Midbrain (tissue), 1 donor: Measurements from ENCODE around the gene UBA6.
"Not testable (repeated sequence)": the region's sequence is repeated elsewhere in the genome, so short reads cannot be mapped to it uniquely, and the experiment has no call there.

Experiments used
- DNase-seq: peaks from one replicate; lab custom pipeline; 2025; lab: John Stamatoyannopoulos, UW

Gene UBA6

GRCh38 chr4:67700738-67701516 is at the start of gene UBA6:
Gene UBA6 (minus strand): TSS chr4:67701155. CDS start chr4:67701119, 36 bp downstream.
- DNase-seq: peak; percentile 96

- peak; percentile 1 for DNase-seq
These were observed 49.7 kb upstream of the UBA6 start for GRCh38 chr4:67750691-67751090.

- no peak for DNase-seq
These were observed 48.3 kb upstream of the UBA6 start for GRCh38 chr4:67749286-67749685.

- DNase-seq: peak; percentile 53
These were observed 46.0 kb upstream of the UBA6 start for GRCh38 chr4:67746797-67747495.

- no peak for DNase-seq
These were observed 43.8 kb upstream of the UBA6 start for GRCh38 chr4:67744561-67745283.

GRCh38 chr4:67743194-67743593 is 42.2 kb upstream of the UBA6 start:
- DNase-seq: no peak

- DNase-seq: no peak
These were observed 35.3 kb upstream of the UBA6 start for GRCh38 chr4:67736262-67736661.

GRCh38 chr4:67735325-67735724 is 34.4 kb upstream of the UBA6 start:
- no peak for DNase-seq

GRCh38 chr4:67730511-67730910 is 29.6 kb upstream of the UBA6 start:
- DNase-seq: not testable (repeated sequence)

- no peak for DNase-seq
These were observed 26.3 kb upstream of the UBA6 start for GRCh38 chr4:67727124-67727850.

GRCh38 chr4:67725981-67726380 is 25.0 kb upstream of the UBA6 start:
- no peak for DNase-seq

- no peak for DNase-seq
These were observed 24.2 kb upstream of the UBA6 start for GRCh38 chr4:67725132-67725531.

GRCh38 chr4:67723949-67724348 is 23.0 kb upstream of the UBA6 start:
- no peak for DNase-seq

GRCh38 chr4:67723341-67723740 is 22.4 kb upstream of the UBA6 start:
- DNase-seq: no peak

- no peak for DNase-seq
These were observed 21.0 kb upstream of the UBA6 start for GRCh38 chr4:67721770-67722597.

GRCh38 chr4:67721315-67721769 is 20.4 kb upstream of the UBA6 start:
- DNase-seq: no peak

- DNase-seq: no peak
These were observed 19.1 kb upstream of the UBA6 start for GRCh38 chr4:67719953-67720617.

- DNase-seq: no peak
These were observed 17.9 kb upstream of the UBA6 start for GRCh38 chr4:67718848-67719247.

GRCh38 chr4:67717586-67717985 is 16.6 kb upstream of the UBA6 start:
- no peak for DNase-seq

- no peak for DNase-seq
These were observed 14.0 kb upstream of the UBA6 start for GRCh38 chr4:67714955-67715354.

GRCh38 chr4:67714248-67714583 is 13.3 kb upstream of the UBA6 start:
- no peak for DNase-seq
